H1 (cell line): ENCODE data around the gene GLIS2. TPM values are rescaled to one million over a fixed set of nuclear protein-coding genes. Genes with fewer than 3 reads are reported as not detected.

ENCODE experiments used
- CTCF ChIA-PET: fragments of 300-600 bp; sonication (Branson Sonifier 250); formaldehyde crosslinking; loops from one replicate; lab custom pipeline; 2021; ENCODE audit not compliant: partially characterized antibody; lab: Charles Lee
- POLR2A ChIA-PET: fragments of 300-600 bp; sonication (Branson Sonifier 250); formaldehyde crosslinking; loops from one replicate; lab custom pipeline; 2021; ENCODE audit warnings: inconsistent platforms; ENCODE audit not compliant: partially characterized antibody; lab: Charles Lee
- DNase-seq, 2 experiments: peaks; one replicate each; pipeline versions ENCODE4 v3.0.0 to v3.0.0-alpha.2; 2010 to 2022; ENCODE audit warnings: low spot score in 2 of 2, low read depth in 1 of 2, mixed read lengths in 1 of 2
- FAIRE-seq: peaks from 2 replicates; lab custom pipeline; 2011; peaks lifted over from hg19 to GRCh38; lab: Jason Lieb, UNC
- H2AFZ ChIP-seq: 2 replicates; pipeline ENCODE4 v1.8.1; 2012; ENCODE audit warnings: low read length, inconsistent platforms
- H2AK5ac ChIP-seq: 2 replicates; pipeline ENCODE4 v1.6.1; 2013; ENCODE audit warnings: low read depth, low read length
- H2BK120ac ChIP-seq: replicated peaks from 2 replicates; pipeline ENCODE3; 2013; ENCODE audit warnings: low read depth, low read length, inconsistent platforms
- H2BK12ac ChIP-seq: 2 replicates; pipeline ENCODE4 v1.6.1; 2013; ENCODE audit warnings: low read depth, low read length
- H2BK15ac ChIP-seq: 2 replicates; pipeline ENCODE4 v1.6.1; 2013; ENCODE audit warnings: low read length
- H2BK20ac ChIP-seq: 2 replicates; pipeline ENCODE4 v1.6.1; 2013; ENCODE audit warnings: low read length
- H2BK5ac ChIP-seq: 2 replicates; pipeline ENCODE4 v1.6.1; 2013; ENCODE audit warnings: low read depth, low read length
- H3K14ac ChIP-seq: 2 replicates; pipeline ENCODE4 v1.6.1; 2013; ENCODE audit warnings: inconsistent platforms; ENCODE audit not compliant: insufficient read length
- H3K18ac ChIP-seq: 2 replicates; pipeline ENCODE4 v1.6.1; 2013; ENCODE audit warnings: low read length; ENCODE audit errors: extremely low read depth
- H3K23ac ChIP-seq: 2 replicates; pipeline ENCODE4 v1.6.1; 2013; ENCODE audit warnings: inconsistent platforms; ENCODE audit not compliant: insufficient read length
- H3K23me2 ChIP-seq: 2 replicates; pipeline ENCODE4 v1.6.1; 2013; ENCODE audit warnings: low read depth, low read length
- H3K27ac ChIP-seq: 2 replicates; pipeline ENCODE4 v1.6.1; 2011; ENCODE audit warnings: low read depth, low read length, inconsistent platforms
- H3K27me3 ChIP-seq, 4 experiments: replicated peaks in 1 of 4; 1 replicate in 1 of 4; 2 replicates in 3 of 4; pipeline versions ENCODE4 v1.6.1 to v1.8.1; 2011 to 2013; ENCODE audit warnings: low read length in 3 of 4, mild to moderate bottlenecking in 3 of 4, inconsistent platforms in 2 of 4, mixed read lengths in 2 of 4, moderate library complexity in 1 of 4; ENCODE audit not compliant: control insufficient read depth in 3 of 4, insufficient read depth in 3 of 4; ENCODE audit errors: extremely low read depth in 1 of 4
- H3K36me3 ChIP-seq, 4 experiments: 2 replicates each; pipeline versions ENCODE4 v1.6.1 to v1.8.1; 2011 to 2013; ENCODE audit warnings: mild to moderate bottlenecking in 4 of 4, low read length in 3 of 4, moderate library complexity in 2 of 4, control low read depth in 1 of 4, inconsistent platforms in 1 of 4; ENCODE audit not compliant: insufficient read depth in 4 of 4, control insufficient read depth in 2 of 4
- H3K4ac ChIP-seq: replicated peaks from 2 replicates; pipeline ENCODE3; 2013; ENCODE audit warnings: low read length, low read depth, mixed read lengths, inconsistent platforms; ENCODE audit not compliant: insufficient read length
- H3K4me1 ChIP-seq, 4 experiments: replicated peaks in 1 of 4; 1 replicate in 1 of 4; 2 replicates in 3 of 4; pipeline versions ENCODE4 v1.6.1 to v1.8.1; 2011 to 2013; ENCODE audit warnings: low read length in 3 of 4, inconsistent platforms in 2 of 4, mixed read lengths in 1 of 4; ENCODE audit not compliant: insufficient read depth in 4 of 4, control insufficient read depth in 3 of 4
- H3K4me2 ChIP-seq, 2 experiments: 2 replicates each; pipeline versions ENCODE4 v1.6.1 to v1.8.1; 2011 to 2013; ENCODE audit warnings: low read depth in 2 of 2, low read length in 2 of 2, control low read depth in 1 of 2, inconsistent platforms in 1 of 2, mild to moderate bottlenecking in 1 of 2; ENCODE audit not compliant: insufficient read depth in 1 of 2
- H3K4me3 ChIP-seq, 4 experiments: fragments of 200-600, 300-600 bp in 1 of 4; sonication (generic), shearing (Covaris generic), sonication (Bioruptor Twin) in 1 of 4; 2 replicates each; pipeline versions ENCODE4 v1.5.1 to v1.8.1; 2011 to 2016; ENCODE audit warnings: low read length in 4 of 4, low read depth in 3 of 4, control low read depth in 2 of 4, inconsistent platforms in 2 of 4, mild to moderate bottlenecking in 2 of 4, mixed read lengths in 1 of 4, moderate library complexity in 1 of 4; ENCODE audit not compliant: insufficient read depth in 2 of 4; ENCODE audit errors: extremely low read depth in 1 of 4
- H3K56ac ChIP-seq: replicated peaks from 2 replicates; pipeline ENCODE3; 2013; ENCODE audit warnings: low read depth, mild to moderate bottlenecking, mixed read lengths, low read length, inconsistent platforms; ENCODE audit not compliant: insufficient read length
- H3K79me1 ChIP-seq: 2 replicates; pipeline ENCODE4 v1.6.1; 2013; ENCODE audit warnings: low read depth, low read length, control low read depth
- H3K79me2 ChIP-seq, 2 experiments: 2 replicates each; pipeline versions ENCODE4 v1.6.1 to v1.8.1; 2012 to 2013; ENCODE audit warnings: low read length in 2 of 2, mild to moderate bottlenecking in 2 of 2, inconsistent platforms in 1 of 2; ENCODE audit not compliant: insufficient read depth in 2 of 2, control insufficient read depth in 1 of 2
- H3K9ac ChIP-seq, 4 experiments: replicated peaks in 1 of 4; 1 replicate in 1 of 4; 2 replicates in 3 of 4; pipeline versions ENCODE4 v1.6.1 to v1.8.1; 2011 to 2013; ENCODE audit warnings: low read depth in 3 of 4, low read length in 3 of 4, control low read depth in 2 of 4, mild to moderate bottlenecking in 2 of 4, moderate library complexity in 2 of 4, inconsistent platforms in 1 of 4; ENCODE audit errors: extremely low read depth in 1 of 4
- H3K9me3 ChIP-seq, 2 experiments: 2 replicates each; pipeline versions ENCODE4 v1.6.1 to v1.8.1; 2012 to 2013; ENCODE audit warnings: mild to moderate bottlenecking in 2 of 2, moderate library complexity in 2 of 2, control low read depth in 1 of 2, inconsistent platforms in 1 of 2, low read depth in 1 of 2, low read length in 1 of 2, mixed read lengths in 1 of 2; ENCODE audit not compliant: insufficient read depth in 2 of 2
- H4K20me1 ChIP-seq, 2 experiments: replicated peaks in 1 of 2; 2 replicates each; pipeline versions ENCODE3 to v1.8.1; 2011 to 2013; ENCODE audit warnings: inconsistent platforms in 2 of 2, low read length in 2 of 2, mild to moderate bottlenecking in 1 of 2; ENCODE audit not compliant: insufficient read depth in 2 of 2, control insufficient read depth in 1 of 2
- H4K5ac ChIP-seq: 2 replicates; pipeline ENCODE4 v1.6.1; 2013; ENCODE audit warnings: low read length, low read depth, mixed read lengths, inconsistent platforms; ENCODE audit not compliant: insufficient read length
- H4K8ac ChIP-seq: 2 replicates; pipeline ENCODE4 v1.8.0; 2013; ENCODE audit warnings: mild to moderate bottlenecking, moderate library complexity, low read length, inconsistent platforms; ENCODE audit not compliant: insufficient read depth; ENCODE audit errors: extremely low read depth
- H4K91ac ChIP-seq: replicated peaks from 2 replicates; pipeline ENCODE3; 2013; ENCODE audit warnings: low read length, mixed read lengths, inconsistent platforms; ENCODE audit not compliant: insufficient read length
- EGR1 ChIP-seq: IDR thresholded peaks from 2 replicates; pipeline ENCODE4 v1.6.1; 2011; ENCODE audit warnings: low read depth, low read length, borderline replicate concordance
- WGBS, 2 experiments: shearing (Covaris generic) in 1 of 2; methylation state at CpG; one replicate each; pipeline versions ENCODE4 v1.1.6 to v1.1.7; 2013 to 2015; ENCODE audit warnings: low lambda C conversion rate in 2 of 2, mixed read lengths in 2 of 2, inconsistent platforms in 1 of 2, low coverage in 1 of 2, missing lambda C conversion rate in 1 of 2; ENCODE audit not compliant: insufficient replicate concordance in 2 of 2, insufficient coverage in 1 of 2, insufficient read length in 1 of 2; ENCODE audit errors: extremely low coverage in 1 of 2, missing lambda C conversion rate in 1 of 2; 5-methylcytosine and 5-hydroxymethylcytosine counted together
- polyA plus RNA-seq, 7 experiments: library from polyadenylated mRNA; depleted of rRNA in 3 of 7; stranded (reverse) in 5 of 7; unstranded in 2 of 7; fragments of >200 nt in 5 of 7; fragments of 200-250 nt in 2 of 7; gene quantifications; 1 replicate in 5 of 7; 2 replicates in 1 of 7; 4 replicates in 1 of 7; pipeline versions ENCODE4 v1.2.1 to v1.2.3, GENCODE V29; 2011 to 2013; ENCODE audit warnings: missing spikeins in 2 of 7, mixed read lengths in 2 of 7
- total RNA-seq: library from RNA; stranded (reverse); fragmentation: NEBNext Ultra II Directional; extraction: Animal tissue kit (Norgen Biotek cat#: 25700); gene quantifications from 2 replicates; pipeline ENCODE4 v1.2.1, GENCODE V29; 2021

Gene GLIS2
- total and polyA plus RNA-seq, 2 of the 8 experiments (the other 6 are each of a cell fraction or from before 2014, with no cell fraction given): 4.3 to 17.4 TPM

DNA sequence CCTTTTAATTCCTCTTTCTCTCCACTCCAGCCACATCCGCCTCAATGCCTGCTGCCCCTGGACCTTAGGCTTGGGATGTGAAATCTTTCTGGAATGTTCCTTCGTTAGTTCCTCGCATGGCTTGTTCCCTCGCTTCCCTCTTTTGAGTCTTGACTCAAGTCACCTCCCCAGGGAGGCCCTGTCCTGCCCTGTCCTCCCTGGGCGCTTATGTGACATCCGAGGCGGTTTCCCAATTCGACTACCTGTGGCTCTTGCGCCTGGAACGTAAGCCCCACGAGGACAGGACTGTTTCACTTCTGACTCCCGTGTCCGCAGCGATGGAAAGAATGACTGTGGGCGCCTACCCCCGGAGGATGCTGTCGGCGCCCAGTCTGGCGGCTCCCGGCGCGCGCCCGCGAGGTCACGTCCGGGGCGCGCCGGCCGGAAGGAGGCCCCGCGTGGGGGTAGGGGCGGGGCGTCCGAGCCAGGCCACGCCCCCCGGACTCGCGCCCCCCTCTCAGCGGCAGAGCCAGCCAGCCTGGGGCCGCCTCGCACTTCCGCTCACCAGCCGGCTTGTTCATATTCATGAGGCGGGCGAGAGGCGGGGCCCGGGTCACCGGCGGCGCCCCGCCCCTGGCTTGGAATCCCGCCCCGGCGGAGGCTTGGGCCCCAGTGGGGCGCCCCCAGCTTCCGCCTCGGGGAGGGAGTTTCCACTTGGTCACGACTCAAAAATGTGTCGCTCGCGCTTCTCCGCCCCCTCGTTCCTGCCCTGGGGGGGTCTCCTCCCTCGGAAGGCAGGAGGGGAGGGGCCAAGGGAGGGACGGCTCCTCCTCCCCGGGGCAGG is 8.4 kb upstream of the GLIS2 start:
- H3K79me2 ChIP-seq: peaks cover 0 to 6% of the 10 kb centered on the region in 2 experiments; a peak in 1 of 4 replicates
- 0 out of 2 replicates have a peak overlapping the region, but pooled peaks have one; percentile 32 for H2BK20ac ChIP-seq
- H3K4ac ChIP-seq: peak overlapping the region; percentile 16
- H3K23ac ChIP-seq: no peak overlapping the region
- peak overlapping the region; percentile 47; the same call in 1 of the 2 replicates for H4K8ac ChIP-seq
- H3K27me3 ChIP-seq: no peaks in the 10 kb centered on the region
- H3K9me3 ChIP-seq: no peaks in the 10 kb centered on the region
- peaks cover 0 to 20% (median 13%) of the 10 kb centered on the region in 4 experiments; a peak in 6 of 7 replicates for H3K4me1 ChIP-seq
- H3K27ac ChIP-seq: peak overlapping the region; percentile 46; the same call in 1 of the 2 replicates
- no peak overlapping the region for H3K56ac ChIP-seq
- H4K91ac ChIP-seq: peak overlapping the region; percentile 58
- peak overlapping the region; percentile 68 for H3K18ac ChIP-seq
- CTCF ChIA-PET: interaction anchor here (0.9 to 16.7 kb wide), 10 partner anchors 9 to 104 kb away, joined by 3 to 300 read pairs (median 30); partner anchors contain the start of gene GLIS2
- H3K79me1 ChIP-seq: peaks cover 7% of the 10 kb centered on the region; the same call in 1 of the 2 replicates
- 4% methylated on average over 28 of the region's 68 CpGs; no CpG with 5 or more reads in 1 of the 2 experiments for WGBS, 2 experiments
- H2BK120ac ChIP-seq: no peak overlapping the region
- H2BK12ac ChIP-seq: peak overlapping the region; percentile 95; the same call in 1 of the 2 replicates
- H3K36me3 ChIP-seq: peaks cover 0 to 3% (median under 1%) of the 10 kb centered on the region in 4 experiments; a peak in 1 of 8 replicates
- no peak for FAIRE-seq
- peak overlapping the region; percentile 99 for H2AK5ac ChIP-seq
- peak overlapping the region; percentile 75 to 88 for H3K4me2 ChIP-seq
- H2BK5ac ChIP-seq: peak overlapping the region; percentile 95
- H4K20me1 ChIP-seq: peaks cover 0 to 4% of the 10 kb centered on the region in 2 experiments
- peaks cover 7% of the 10 kb centered on the region for H3K23me2 ChIP-seq
- H2BK15ac ChIP-seq: peak overlapping the region; percentile 65; the same call in 1 of the 2 replicates
- peak overlapping the region; percentile 13 for H4K5ac ChIP-seq
- H3K9ac ChIP-seq: peak overlapping the region; percentile 51 to 62 (median 60)
- peak; percentile 90 to 94 for DNase-seq
- no peak overlapping the region for H2AFZ ChIP-seq
- POLR2A ChIA-PET: interaction anchor here (0.6 to 25.6 kb wide), 10 partner anchors 8 to 590 kb away, joined by 3 to 403 read pairs (median 9); partner anchors contain the start of genes GLIS2, PAM16, TFAP4 and TRAP1
- no peak overlapping the region for H3K14ac ChIP-seq
- peak overlapping the region; percentile 64 to 84 (median 80) for H3K4me3 ChIP-seq
- TF ChIP-seq EGR1: peak; percentile 95
